Heart left ventricle (tissue), 16 donors: ENCODE data around the gene FGFRL1. TPM values are rescaled to one million over a fixed set of nuclear protein-coding genes. Genes with fewer than 3 reads are reported as not detected.

Source experiments
- ATAC-seq, 4 donors: fragments of 200-7000 bp; cut with Tn5 transposase; one replicate each; pipeline ENCODE4 v1.9.1; 2020 to 2022; ENCODE audit warnings: moderate library complexity in 4 of 4, mild to moderate bottlenecking in 3 of 4, moderate number of reproducible peaks in 1 of 4
- DNase-seq, 5 donors: peaks; one replicate each; pipeline ENCODE4 v3.0.0-alpha.2; 2020
- H3K27ac ChIP-seq, 12 donors: fragments of 200-600 bp; sonication (generic) in 4 of 12; one replicate each; pipeline versions ENCODE4 v1.5.0 to v1.8.0; 2016 to 2022; ENCODE audit warnings: mild to moderate bottlenecking in 2 of 12
- H3K27me3 ChIP-seq, 9 donors: fragments of 200-600 bp; sonication (generic) in 2 of 9; one replicate each; pipeline versions ENCODE4 v1.5.1 to v1.8.0; 2016 to 2022; ENCODE audit warnings: mild to moderate bottlenecking in 3 of 9
- H3K36me3 ChIP-seq, 9 donors: fragments of 200-600 bp; sonication (generic) in 2 of 9; one replicate each; pipeline versions ENCODE4 v1.5.0 to v1.8.0; 2018 to 2022; ENCODE audit warnings: mild to moderate bottlenecking in 2 of 9
- H3K4me1 ChIP-seq, 12 donors: fragments of 200-600 bp; sonication (generic) in 4 of 12; one replicate each; pipeline versions ENCODE4 v1.5.0 to v1.8.0; 2016 to 2022; ENCODE audit warnings: mild to moderate bottlenecking in 3 of 12
- H3K4me3 ChIP-seq, 12 donors: fragments of 200-600 bp; sonication (generic) in 4 of 12; one replicate each; pipeline versions ENCODE4 v1.5.0 to v1.8.0; 2017 to 2022; ENCODE audit warnings: mild to moderate bottlenecking in 9 of 12, moderate library complexity in 4 of 12
- H3K9me3 ChIP-seq, 12 donors: fragments of 200-600 bp; sonication (generic) in 4 of 12; one replicate each; pipeline versions ENCODE4 v1.5.0 to v1.8.0; 2016 to 2022; ENCODE audit warnings: mild to moderate bottlenecking in 1 of 12
- POLR2A ChIP-seq, 2 donors: fragments of 450-650 bp; IDR thresholded peaks; one replicate each; pipeline ENCODE4 v1.6.1; 2017; ENCODE audit warnings: antibody characterized with exemption in 2 of 2, mild to moderate bottlenecking in 2 of 2, moderate library complexity in 2 of 2
- WGBS, 4 donors: extraction: QIAGEN DNeasy Blood & Tissue Kit in 2 of 4; methylation state at CpG; one replicate each; pipeline versions ENCODE4 v1.1.5 to v1.1.7; 2013 to 2018; 5-methylcytosine and 5-hydroxymethylcytosine counted together
- intact Hi-C, 10 donors: fragments of 100-400 bp; cut with DNase I; formaldehyde crosslinking; loops; one replicate each; pipeline versions ENCODE4 v1.11.1 to v1.14.2; 2022
- polyA plus RNA-seq, 2 donors: library from polyadenylated mRNA; stranded (reverse); fragments of 200-250 nt; gene quantifications; one replicate each; pipeline ENCODE4 v1.2.3, GENCODE V29; 2013
- total RNA-seq, 9 donors: library from RNA; depleted of rRNA in 2 of 9; stranded (reverse); fragments of >200 nt in 2 of 9; fragmentation: NEBNext Ultra II Directional in 3 of 9; extraction: Animal tissue kit (Norgen Biotek cat#: 25700) in 3 of 9; gene quantifications; one replicate each; pipeline versions ENCODE4 v1.1.0 to v1.2.4, GENCODE V29; 2016 to 2023
- TF ChIP-seq, protein P1 (sequence below), 12 donors: fragments of 200-600 bp; sonication (generic) in 4 of 12; IDR thresholded peaks; one replicate each; pipeline versions ENCODE4 v1.5.0 to v1.8.0; 2018 to 2022; ENCODE audit warnings: antibody characterized with exemption in 12 of 12, mild to moderate bottlenecking in 5 of 12
- donor health status: ischemic (EF 13 %, LVEDD 7.1; RV severe dilation, severe dysfunction).
- donor health status: healthy with polysubstance abuse.
- donor health status: DM: no; HTN: yes; CAD: no.
- donor health status: DM: no; HTN: no; CAD: no.
- donor health status: ischemic (EF 25% LVEDD 6.9; RV normal size, moderate dysfunction).
- donor health status: ischemic (EF 25% LVEDD 5.7; RV mildly dilated, moderate dysfunction).
- donor health status: healthy.
- donor health status: DM: yes; HTN: yes; CAD: no.
- donor health status: ischemic (EF 35%, LVEDD 5.7; RV mildly dilated, moderate dysfunction).
- donor health status: nonischemic (EF 11% LVEDD 7.7; RV severe dilation, severe dysfunction).
- donor health status: DM: yes; HTN: yes; CAD: no.
- donor health status: PGD.
- donor health status: ischemic (EF 29% LVEDD 5.4; RV normal size, mild dysfunction).
- donor health status: nonischemic (EF 23%, LVEDD 6.1; RV moderate dilation, normal function).

FGFRL1 gene
- total and polyA plus RNA-seq, 11 donors: 23.6 to 90.7 (median 30.6) TPM

DNA sequence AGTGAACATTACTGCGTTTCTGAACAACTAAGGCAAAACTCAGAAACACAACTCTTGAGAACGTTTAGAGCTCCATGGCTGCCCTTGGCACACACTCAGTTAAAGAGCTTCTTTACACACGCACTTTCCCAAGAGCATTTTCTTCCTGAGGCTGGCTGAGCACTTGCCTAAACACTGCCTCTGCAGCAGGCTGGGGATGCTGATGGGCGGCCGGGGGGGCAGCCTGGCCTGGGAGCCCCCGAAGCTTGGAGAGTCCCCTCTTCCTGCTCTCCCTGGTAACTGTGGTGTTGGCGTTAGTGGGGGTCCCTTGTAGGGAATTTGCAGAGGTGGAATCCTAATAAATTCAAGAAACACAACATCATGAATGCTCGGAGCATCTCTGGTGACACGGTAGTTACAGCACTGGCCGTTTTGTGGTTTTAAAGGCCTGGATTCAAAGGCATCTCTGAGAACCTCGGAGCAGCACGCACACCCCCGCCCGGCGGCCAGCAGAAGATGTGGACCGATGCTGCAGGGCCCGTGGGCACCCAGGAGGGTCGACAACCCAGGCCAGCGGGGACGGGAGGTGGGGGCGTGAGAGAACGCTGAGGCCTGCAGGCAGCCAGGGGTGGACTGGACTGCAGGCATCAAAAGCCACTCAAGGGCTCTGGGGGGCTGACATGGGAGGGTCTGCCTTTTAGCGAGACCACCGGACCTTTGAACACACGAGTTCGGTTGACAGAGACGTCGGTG, 45.4 kb downstream of the FGFRL1 start:
- WGBS, 4 donors: 84 to 87% (median 85%) methylated on average over 25 to 28 of the region's 28 CpGs
- Histone ChIP-seq H3K36me3 (no peaks in the 10 kb centered on the region), H3K4me1 (peaks cover 0 to 31% (median 6%) of the 10 kb centered on the region in 12 donors), H3K27ac (no peak overlapping the region), H3K27me3 (peaks cover 0 to 77% (median 26%) of the 10 kb centered on the region in 9 donors), H3K4me3 (no peak overlapping the region), H3K9me3 (no peaks in the 10 kb centered on the region)
- peak in 1 of 5 donors; percentile 47 for DNase-seq
- intact Hi-C loops: no loop called here
- no peak for TF ChIP-seq POLR2A (IDR thresholded peaks at IDR 0.05)
- TF ChIP-seq, protein P1, sequence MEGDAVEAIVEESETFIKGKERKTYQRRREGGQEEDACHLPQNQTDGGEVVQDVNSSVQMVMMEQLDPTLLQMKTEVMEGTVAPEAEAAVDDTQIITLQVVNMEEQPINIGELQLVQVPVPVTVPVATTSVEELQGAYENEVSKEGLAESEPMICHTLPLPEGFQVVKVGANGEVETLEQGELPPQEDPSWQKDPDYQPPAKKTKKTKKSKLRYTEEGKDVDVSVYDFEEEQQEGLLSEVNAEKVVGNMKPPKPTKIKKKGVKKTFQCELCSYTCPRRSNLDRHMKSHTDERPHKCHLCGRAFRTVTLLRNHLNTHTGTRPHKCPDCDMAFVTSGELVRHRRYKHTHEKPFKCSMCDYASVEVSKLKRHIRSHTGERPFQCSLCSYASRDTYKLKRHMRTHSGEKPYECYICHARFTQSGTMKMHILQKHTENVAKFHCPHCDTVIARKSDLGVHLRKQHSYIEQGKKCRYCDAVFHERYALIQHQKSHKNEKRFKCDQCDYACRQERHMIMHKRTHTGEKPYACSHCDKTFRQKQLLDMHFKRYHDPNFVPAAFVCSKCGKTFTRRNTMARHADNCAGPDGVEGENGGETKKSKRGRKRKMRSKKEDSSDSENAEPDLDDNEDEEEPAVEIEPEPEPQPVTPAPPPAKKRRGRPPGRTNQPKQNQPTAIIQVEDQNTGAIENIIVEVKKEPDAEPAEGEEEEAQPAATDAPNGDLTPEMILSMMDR (IDR thresholded peaks at IDR 0.05): no peak
- no peak for ATAC-seq

DNA sequence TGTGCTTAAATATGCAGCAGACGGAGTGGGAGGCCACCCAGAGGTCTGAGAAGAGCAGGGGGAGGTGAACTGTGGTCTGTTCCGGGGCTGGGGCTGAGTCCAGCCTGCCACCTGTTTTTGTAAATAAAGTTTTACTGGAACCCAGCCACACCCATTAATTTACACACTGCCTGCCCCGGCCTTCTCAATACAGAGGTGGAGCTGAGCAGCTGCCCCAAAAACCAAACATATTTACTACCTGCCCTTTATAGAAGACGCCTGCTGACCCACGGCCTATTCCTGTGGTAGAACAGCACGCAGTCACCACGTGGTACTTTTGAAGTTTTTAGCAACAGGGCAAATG, 45.9 kb downstream of the FGFRL1 start:
- Histone ChIP-seq H3K36me3 (no peaks in the 10 kb centered on the region), H3K9me3 (no peaks in the 10 kb centered on the region), H3K4me1 (peaks cover 0 to 31% (median 6%) of the 10 kb centered on the region in 12 donors), H3K27me3 (peaks cover 0 to 77% (median 26%) of the 10 kb centered on the region in 9 donors), H3K4me3 (no peak overlapping the region), H3K27ac (no peak overlapping the region)
- TF ChIP-seq POLR2A (IDR thresholded peaks at IDR 0.05): no peak
- TF ChIP-seq, protein P1 (IDR thresholded peaks at IDR 0.05): no peak
- 85 to 89% (median 86%) methylated on average over 6 to 7 of the region's 7 CpGs for WGBS, 4 donors
- DNase-seq (peak in 1 of 5 donors; percentile 28), ATAC-seq (no peak)
- intact Hi-C loops: no loop called here

DNA sequence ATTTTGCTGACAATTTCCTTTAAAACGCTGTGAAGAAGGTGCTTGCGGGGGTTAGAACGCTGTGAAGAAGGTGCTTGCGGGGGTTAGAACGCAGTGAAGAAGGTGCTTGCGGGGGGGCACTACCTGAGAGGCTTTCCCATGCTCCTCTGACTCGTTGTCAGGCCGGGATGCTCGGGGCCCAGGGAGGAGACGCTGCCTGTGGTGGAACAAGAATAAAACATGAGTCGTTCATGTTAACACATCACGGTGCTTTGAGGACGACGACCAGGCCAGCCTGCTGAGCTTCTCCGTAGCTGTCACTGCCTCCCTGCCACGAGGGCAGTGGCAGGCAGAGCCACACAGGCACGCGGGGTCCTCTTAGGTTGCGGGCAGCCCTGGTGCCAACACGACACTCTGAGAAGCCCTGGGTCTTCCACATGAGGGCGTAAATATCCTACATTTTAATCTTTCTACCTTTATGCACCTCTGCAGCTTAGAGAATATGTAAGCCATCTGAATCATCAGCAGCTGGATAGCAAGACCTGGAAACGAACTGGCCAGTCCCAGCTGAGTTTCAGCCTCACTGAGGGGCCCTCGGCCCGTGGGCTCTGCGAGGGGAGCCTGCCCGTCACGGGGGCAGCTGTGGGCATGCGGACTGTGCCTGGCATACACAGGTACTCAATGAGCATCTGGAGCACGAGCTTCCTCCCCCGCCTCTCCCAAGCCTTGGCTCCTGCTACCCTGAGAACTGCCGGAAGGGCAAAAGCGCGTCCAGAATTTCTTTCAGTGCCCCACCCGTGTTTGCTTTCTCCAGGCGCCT, 47.0 kb downstream of the FGFRL1 start:
- 43 to 52% (median 47%) methylated on average over 29 to 35 of the region's 35 CpGs for WGBS, 4 donors
- Histone ChIP-seq H3K36me3 (no peaks in the 10 kb centered on the region), H3K27ac (no peak overlapping the region), H3K27me3 (peaks cover 0 to 70% (median 26%) of the 10 kb centered on the region in 9 donors), H3K4me1 (peaks cover 0 to 25% (median 5%) of the 10 kb centered on the region in 12 donors), H3K4me3 (no peak overlapping the region), H3K9me3 (no peaks in the 10 kb centered on the region)
- no peak for TF ChIP-seq POLR2A (IDR thresholded peaks at IDR 0.05)
- TF ChIP-seq, protein P1 (IDR thresholded peaks at IDR 0.05): no peak
- DNase-seq (peak in 3 of 5 donors; percentile 50 to 61 (median 60)), ATAC-seq (peak; percentile 68 to 83 (median 78))
- intact Hi-C loops: no loop called here
